ENCODE data around the gene PTPDC1.

GRCh38 chr9:94065535-94065961, 18.7 kb upstream of the PTPDC1 start:
- TF ChIP-seq MAFK (IDR thresholded peaks at IDR 0.05; ENCODE audit: low read depth, low read length) (no peak), USF2 (IDR thresholded peaks at IDR 0.05; ENCODE audit: low read depth, low read length) (no peak), CTCF (conservative IDR thresholded peaks at IDR 0.05; ENCODE audit: low read depth, low read length) (peak; percentile 80), MAZ (IDR thresholded peaks at IDR 0.05; ENCODE audit: borderline replicate concordance, low read depth, low read length) (no peak), POLR2A (IDR thresholded peaks at IDR 0.05; ENCODE audit: low read depth, low read length) (no peak), RFX5 (IDR thresholded peaks at IDR 0.05; ENCODE audit: low read depth, low read length) (no peak), CEBPB (IDR thresholded peaks at IDR 0.05; ENCODE audit: low read depth, low read length) (no peak), MXI1 (IDR thresholded peaks at IDR 0.05; ENCODE audit: borderline replicate concordance, low read depth, low read length) (no peak), BHLHE40 (IDR thresholded peaks at IDR 0.05; ENCODE audit: low read depth, low read length) (no peak), RCOR1 (IDR thresholded peaks at IDR 0.05; ENCODE audit: insufficient replicate concordance, low read length) (no peak), RAD21 (IDR thresholded peaks at IDR 0.05; ENCODE audit: low read length) (peak; percentile 87), SMC3 (IDR thresholded peaks at IDR 0.05; ENCODE audit: low read depth, low read length) (peak; percentile 94), NFE2L2 (IDR thresholded peaks at IDR 0.05; ENCODE audit: low read depth, low read length) (no peak)
